GM10248 (cell line): Measurements from ENCODE around the gene PMEPA1.
A peak's percentile ranks its signal among the peaks of the same experiment; 100 is the strongest.

Source experiments
- CTCF ChIA-PET: fragments of 300-600 bp; sonication (Branson Sonifier 250); formaldehyde crosslinking; extraction: SDS; loops from one replicate; lab custom pipeline; 2021; ENCODE audit warnings: antibody characterized with exemption; lab: Yijun Ruan, JAX
- POLR2A ChIA-PET: fragments of 350-650 bp; sonication (Branson Sonifier 250); formaldehyde crosslinking; extraction: SDS; loops from one replicate; lab custom pipeline; 2020; ENCODE audit warnings: antibody characterized with exemption; lab: Yijun Ruan, JAX
- DNase-seq: peaks from one replicate; pipeline ENCODE4 v3.0.0; 2012; ENCODE audit errors: extremely low spot score
- CTCF ChIP-seq: IDR thresholded peaks from 2 replicates; pipeline ENCODE4 v1.5.1; 2012; ENCODE audit warnings: mild to moderate bottlenecking, low read depth; ENCODE audit errors: extremely low read depth, missing control alignments, control extremely low read depth

The PMEPA1 gene

GRCh38 chr20:57618091-57618763, 91.6 kb downstream of the PMEPA1 start:
- CTCF ChIA-PET: interaction anchor here (1.2 to 2.0 kb wide), 3 partner anchors 20 to 469 kb away, joined by 3 to 6 read pairs (median 6); no protein-coding TSS in a partner anchor
- POLR2A ChIA-PET: no interaction called here
- no peak for DNase-seq
- TF ChIP-seq CTCF: no peak

GRCh38 chr20:57617079-57617795, 92.6 kb downstream of the PMEPA1 start:
- TF ChIP-seq CTCF: no peak
- peak; percentile 5 for DNase-seq
- CTCF ChIA-PET: interaction anchor here (1.0 to 1.2 kb wide), 3 partner anchors 13 to 470 kb away, joined by 3 to 4 read pairs (median 3); no protein-coding TSS in a partner anchor
- POLR2A ChIA-PET: no interaction called here

GRCh38 chr20:57616143-57616951, 93.5 kb downstream of the PMEPA1 start:
- peak; percentile 2 for DNase-seq
- ChIA-PET POLR2A (no interaction called here), CTCF (interaction anchor here (1.0 to 1.3 kb wide), 6 partner anchors 10 to 38 kb away, joined by 3 to 4 read pairs (median 3); no protein-coding TSS in a partner anchor)
- no peak for TF ChIP-seq CTCF

- no peak for TF ChIP-seq CTCF
- peak; percentile 1 for DNase-seq
- ChIA-PET CTCF (interaction anchor here (0.8 to 1.3 kb wide), 7 partner anchors 10 to 594 kb away, joined by 3 to 4 read pairs (median 3); no protein-coding TSS in a partner anchor), POLR2A (no interaction called here)
Observed at GRCh38 chr20:57615445-57615811, 94.4 kb downstream of the PMEPA1 start.

GRCh38 chr20:57614490-57615444, 95.0 kb downstream of the PMEPA1 start:
- ChIA-PET POLR2A (no interaction called here), CTCF (interaction anchor here (0.8 to 1.3 kb wide), 5 partner anchors 13 to 595 kb away, joined by 3 to 4 read pairs (median 3); no protein-coding TSS in a partner anchor)
- peak; percentile 3 for DNase-seq
- TF ChIP-seq CTCF: no peak
